Astrocyte (in vitro differentiated cells and primary cell): ENCODE results near the gene POLD2. TPM values are rescaled to one million over a fixed set of nuclear protein-coding genes. Genes with fewer than 3 reads are reported as not detected.

Source experiments
- DNase-seq: peaks from one replicate; pipeline ENCODE4 v3.0.0-alpha.2; 2010; ENCODE audit warnings: low read depth
- FAIRE-seq: peaks from 2 replicates; lab custom pipeline; 2011; peaks lifted over from hg19 to GRCh38; lab: Jason Lieb, UNC
- H2AFZ ChIP-seq: 2 replicates; pipeline ENCODE4 v1.6.0; 2012; ENCODE audit warnings: low read depth, low read length, inconsistent platforms
- H3K27ac ChIP-seq: 2 replicates; pipeline ENCODE4 v1.5.1; 2011; ENCODE audit warnings: low read depth, low read length, inconsistent platforms
- H3K27me3 ChIP-seq: 2 replicates; pipeline ENCODE4 v1.6.0; 2011; ENCODE audit warnings: low read length, inconsistent platforms; ENCODE audit not compliant: insufficient read depth
- H3K36me3 ChIP-seq: 2 replicates; pipeline ENCODE4 v1.5.1; 2011; ENCODE audit warnings: low read length, inconsistent platforms; ENCODE audit not compliant: insufficient read depth
- H3K4me1 ChIP-seq: 2 replicates; pipeline ENCODE4 v1.5.1; 2011; ENCODE audit warnings: low read length, inconsistent platforms; ENCODE audit not compliant: insufficient read depth
- H3K4me2 ChIP-seq: 2 replicates; pipeline ENCODE4 v1.6.0; 2012; ENCODE audit warnings: low read length, inconsistent platforms
- H3K4me3 ChIP-seq: 2 replicates; pipeline ENCODE4 v1.5.1; 2011; ENCODE audit warnings: low read depth, mild to moderate bottlenecking, low read length, inconsistent platforms; ENCODE audit not compliant: insufficient read depth
- H3K79me2 ChIP-seq: 2 replicates; pipeline ENCODE4 v1.6.0; 2012; ENCODE audit warnings: mild to moderate bottlenecking, low read length, inconsistent platforms; ENCODE audit not compliant: insufficient read depth
- H3K9ac ChIP-seq: 2 replicates; pipeline ENCODE4 v1.6.0; 2012; ENCODE audit warnings: mild to moderate bottlenecking, low read length, inconsistent platforms
- H3K9me3 ChIP-seq: 2 replicates; pipeline ENCODE4 v1.5.1; 2012; ENCODE audit warnings: low read depth, mild to moderate bottlenecking, low read length, inconsistent platforms; ENCODE audit not compliant: insufficient read depth
- H4K20me1 ChIP-seq: 2 replicates; pipeline ENCODE4 v1.6.0; 2012; ENCODE audit warnings: low read length, inconsistent platforms; ENCODE audit not compliant: insufficient read depth
- H3K27ac Mint-ChIP-seq: one replicate; pipeline ENCODE4 v1.8.0; 2021; ENCODE audit warnings: mild to moderate bottlenecking, mixed read lengths; ENCODE audit not compliant: unreplicated experiment
- H3K27me3 Mint-ChIP-seq: one replicate; pipeline ENCODE4 v1.8.0; 2021; ENCODE audit warnings: low read depth, mixed read lengths; ENCODE audit not compliant: unreplicated experiment
- H3K36me3 Mint-ChIP-seq: one replicate; pipeline ENCODE4 v1.8.0; 2021; ENCODE audit warnings: low read depth, mixed read lengths; ENCODE audit not compliant: unreplicated experiment
- H3K4me1 Mint-ChIP-seq: one replicate; pipeline ENCODE4 v1.8.0; 2021; ENCODE audit warnings: low read depth, mixed read lengths; ENCODE audit not compliant: unreplicated experiment
- H3K4me3 Mint-ChIP-seq: one replicate; pipeline ENCODE4 v1.8.0; 2021; ENCODE audit warnings: mild to moderate bottlenecking, moderate library complexity, mixed read lengths; ENCODE audit not compliant: unreplicated experiment
- H3K9me3 Mint-ChIP-seq: one replicate; pipeline ENCODE4 v1.8.0; 2021; ENCODE audit warnings: mild to moderate bottlenecking, mixed read lengths; ENCODE audit not compliant: unreplicated experiment
- EZH2 ChIP-seq: IDR thresholded peaks from 2 replicates; pipeline ENCODE4 v1.6.1; 2012; ENCODE audit warnings: mild to moderate bottlenecking, low read length, inconsistent platforms; ENCODE audit not compliant: insufficient read depth
- total RNA-seq: library from RNA; stranded (reverse); gene quantifications from 2 replicates; pipeline ENCODE4 v1.2.1, GENCODE V29; 2021
- TF ChIP-seq, protein P1 (sequence below): IDR thresholded peaks from 2 replicates; pipeline ENCODE4 v1.5.1; 2011; ENCODE audit warnings: low read depth, mild to moderate bottlenecking, inconsistent platforms, low read length, moderate library complexity; ENCODE audit not compliant: insufficient read depth

Gene POLD2
- total RNA-seq, 1 donor from 2014 or later = 67.7 TPM

- H3K27ac Mint-ChIP-seq = no peak overlapping the region
- TF ChIP-seq, protein P1, sequence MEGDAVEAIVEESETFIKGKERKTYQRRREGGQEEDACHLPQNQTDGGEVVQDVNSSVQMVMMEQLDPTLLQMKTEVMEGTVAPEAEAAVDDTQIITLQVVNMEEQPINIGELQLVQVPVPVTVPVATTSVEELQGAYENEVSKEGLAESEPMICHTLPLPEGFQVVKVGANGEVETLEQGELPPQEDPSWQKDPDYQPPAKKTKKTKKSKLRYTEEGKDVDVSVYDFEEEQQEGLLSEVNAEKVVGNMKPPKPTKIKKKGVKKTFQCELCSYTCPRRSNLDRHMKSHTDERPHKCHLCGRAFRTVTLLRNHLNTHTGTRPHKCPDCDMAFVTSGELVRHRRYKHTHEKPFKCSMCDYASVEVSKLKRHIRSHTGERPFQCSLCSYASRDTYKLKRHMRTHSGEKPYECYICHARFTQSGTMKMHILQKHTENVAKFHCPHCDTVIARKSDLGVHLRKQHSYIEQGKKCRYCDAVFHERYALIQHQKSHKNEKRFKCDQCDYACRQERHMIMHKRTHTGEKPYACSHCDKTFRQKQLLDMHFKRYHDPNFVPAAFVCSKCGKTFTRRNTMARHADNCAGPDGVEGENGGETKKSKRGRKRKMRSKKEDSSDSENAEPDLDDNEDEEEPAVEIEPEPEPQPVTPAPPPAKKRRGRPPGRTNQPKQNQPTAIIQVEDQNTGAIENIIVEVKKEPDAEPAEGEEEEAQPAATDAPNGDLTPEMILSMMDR = no peak
- TF ChIP-seq EZH2 = no peak
- no peaks in the 10 kb centered on the region for H3K27me3 Mint-ChIP-seq
- H3K36me3 Mint-ChIP-seq = peaks cover 22% of the 10 kb centered on the region
- peaks cover 9% of the 10 kb centered on the region for H3K4me1 Mint-ChIP-seq
- no peak overlapping the region for H3K27ac ChIP-seq
- H3K79me2 ChIP-seq = peaks cover 14% of the 10 kb centered on the region
- no peak overlapping the region for H2AFZ ChIP-seq
- no peaks in the 10 kb centered on the region for H3K27me3 ChIP-seq
- no peak overlapping the region for H3K4me3 ChIP-seq
- DNase-seq (no peak), FAIRE-seq (no peak)
- no peak overlapping the region for H3K4me2 ChIP-seq
- peaks cover 32% of the 10 kb centered on the region for H3K4me1 ChIP-seq
- H3K36me3 ChIP-seq = peaks cover 17% of the 10 kb centered on the region
- no peaks in the 10 kb centered on the region for H4K20me1 ChIP-seq
- H3K9ac ChIP-seq = no peak overlapping the region
- no peaks in the 10 kb centered on the region for H3K9me3 ChIP-seq
- no peaks in the 10 kb centered on the region for H3K9me3 Mint-ChIP-seq
- no peak overlapping the region for H3K4me3 Mint-ChIP-seq
Observed at GRCh38 chr7:44077061-44077460, 46.3 kb downstream of the POLD2 start.

GRCh38 chr7:44076101-44076895, 47.0 kb downstream of the POLD2 start:
- no peaks in the 10 kb centered on the region for H3K9me3 Mint-ChIP-seq
- Histone ChIP-seq H3K36me3 (peaks cover 17% of the 10 kb centered on the region), H3K9me3 (no peaks in the 10 kb centered on the region), H3K27ac (no peak overlapping the region), H3K4me3 (no peak overlapping the region), H4K20me1 (no peaks in the 10 kb centered on the region), H3K27me3 (no peaks in the 10 kb centered on the region), H3K9ac (no peak overlapping the region), H3K4me1 (peaks cover 32% of the 10 kb centered on the region), H3K4me2 (no peak overlapping the region), H3K79me2 (peaks cover 9% of the 10 kb centered on the region), H2AFZ (no peak overlapping the region)
- TF ChIP-seq, protein P1 = no peak
- TF ChIP-seq EZH2 = no peak
- DNase-seq (no peak), FAIRE-seq (no peak)
- H3K27ac Mint-ChIP-seq = no peak overlapping the region
- H3K36me3 Mint-ChIP-seq = peaks cover 22% of the 10 kb centered on the region
- H3K4me1 Mint-ChIP-seq = peaks cover 11% of the 10 kb centered on the region
- H3K27me3 Mint-ChIP-seq = no peaks in the 10 kb centered on the region
- H3K4me3 Mint-ChIP-seq = no peak overlapping the region
